Neural cell (in vitro differentiated cells): ENCODE measurements around the gene DUOX1. TPM values are rescaled to one million over a fixed set of nuclear protein-coding genes. Genes with fewer than 3 reads are reported as not detected.
A peak's percentile ranks its signal among the peaks of the same experiment; 100 is the strongest.

Source experiments
- H2AFZ ChIP-seq: fragments of 200-600, 300-800 bp; sonication (generic), shearing (Covaris generic); 2 replicates; pipeline ENCODE4 v1.6.0; 2014; ENCODE audit warnings: low read depth, mild to moderate bottlenecking, antibody characterized with exemption, low read length, moderate library complexity
- H3F3A ChIP-seq: fragments of 200-600 bp; shearing (Covaris generic); 2 replicates; pipeline ENCODE4 v1.6.1; 2016; ENCODE audit warnings: mild to moderate bottlenecking, moderate library complexity, mixed read lengths, antibody characterized with exemption, low read length; ENCODE audit not compliant: insufficient read depth, poor library complexity, severe bottlenecking
- H3K27ac ChIP-seq: fragments of 200-600, 300-800 bp; sonication (generic), shearing (Covaris generic); 2 replicates; pipeline ENCODE4 v1.5.1; 2014; ENCODE audit warnings: mild to moderate bottlenecking, low read length, moderate library complexity
- H3K27me3 ChIP-seq: fragments of 300-800, 200-600 bp; sonication (generic), shearing (Covaris generic); 2 replicates; pipeline ENCODE4 v1.6.0; 2014; ENCODE audit warnings: mild to moderate bottlenecking, low read depth, low read length, moderate library complexity; ENCODE audit not compliant: insufficient read depth
- H3K36me3 ChIP-seq: fragments of 300-800, 200-600 bp; sonication (generic), shearing (Covaris generic); 2 replicates; pipeline ENCODE4 v1.5.1; 2014; ENCODE audit warnings: mild to moderate bottlenecking, antibody characterized with exemption, low read length, moderate library complexity; ENCODE audit not compliant: insufficient read depth
- H3K4me2 ChIP-seq: fragments of 300-800, 200-600 bp; sonication (generic), shearing (Covaris generic); 2 replicates; pipeline ENCODE4 v1.6.0; 2014; ENCODE audit warnings: mild to moderate bottlenecking, low read length
- H3K4me3 ChIP-seq: fragments of 300-800, 200-600 bp; sonication (generic), shearing (Covaris generic); 2 replicates; pipeline ENCODE4 v1.5.1; 2014; ENCODE audit warnings: mild to moderate bottlenecking, low read length, moderate library complexity
- H3K79me2 ChIP-seq: fragments of 200-600 bp; shearing (Covaris generic); replicated peaks from 2 replicates; pipeline ENCODE4 v1.6.0; 2014; ENCODE audit warnings: mild to moderate bottlenecking, low read length, moderate library complexity; ENCODE audit not compliant: insufficient read depth
- H3K9ac ChIP-seq: fragments of 300-800, 200-600 bp; sonication (generic), shearing (Covaris generic); 2 replicates; pipeline ENCODE4 v1.6.1; 2016; ENCODE audit warnings: mild to moderate bottlenecking, low read length, mixed read lengths
- H3K9me2 ChIP-seq: fragments of 200-600 bp; shearing (Covaris generic); 2 replicates; pipeline ENCODE4 v1.6.1; 2016; ENCODE audit warnings: mild to moderate bottlenecking, low read length, mixed read lengths; ENCODE audit not compliant: insufficient read depth
- H3K9me3 ChIP-seq: fragments of 200-600, 300-800 bp; sonication (generic), shearing (Covaris generic); 2 replicates; pipeline ENCODE4 v1.6.1; 2016; ENCODE audit warnings: mild to moderate bottlenecking, mixed run types, low read length, moderate library complexity, mixed read lengths
- H4K20me1 ChIP-seq: fragments of 200-600 bp; shearing (Covaris generic); 2 replicates; pipeline ENCODE4 v1.6.1; 2016; ENCODE audit warnings: mild to moderate bottlenecking, mixed run types; ENCODE audit not compliant: insufficient read depth
- CTCF ChIP-seq: fragments of 450-650 bp; IDR thresholded peaks from 2 replicates; pipeline ENCODE4 v1.5.1; 2014; ENCODE audit warnings: antibody characterized with exemption, mild to moderate bottlenecking, moderate library complexity; ENCODE audit not compliant: poor library complexity, severe bottlenecking
- EP300 ChIP-seq: fragments of 450-650 bp; conservative IDR thresholded peaks from 2 replicates; pipeline ENCODE4 v1.6.1; 2014; ENCODE audit warnings: antibody characterized with exemption, mild to moderate bottlenecking, moderate library complexity; ENCODE audit not compliant: poor library complexity, severe bottlenecking
- EZH2 ChIP-seq: fragments of 200-600, 300-800 bp; shearing (Covaris generic), sonication (generic); IDR thresholded peaks from 2 replicates; pipeline ENCODE4 v1.6.1; 2014; ENCODE audit warnings: antibody characterized with exemption, low read length, borderline replicate concordance, mild to moderate bottlenecking; ENCODE audit not compliant: insufficient read depth, poor library complexity, severe bottlenecking
- MXI1 ChIP-seq: fragments of 450-650 bp; conservative IDR thresholded peaks from 2 replicates; pipeline ENCODE4 v1.6.1; 2014; ENCODE audit warnings: antibody characterized with exemption, mild to moderate bottlenecking; ENCODE audit not compliant: poor library complexity, severe bottlenecking
- POLR2AphosphoS5 ChIP-seq: IDR thresholded peaks from 2 replicates; pipeline ENCODE4 v1.6.1; 2012
- REST ChIP-seq: IDR thresholded peaks from 2 replicates; pipeline ENCODE4 v1.6.1; 2012; ENCODE audit warnings: borderline replicate concordance
- SMC3 ChIP-seq: fragments of 450-650 bp; conservative IDR thresholded peaks from 2 replicates; pipeline ENCODE4 v1.6.1; 2014; ENCODE audit warnings: antibody characterized with exemption, mild to moderate bottlenecking, moderate library complexity; ENCODE audit not compliant: poor library complexity
- TAF1 ChIP-seq: IDR thresholded peaks from 2 replicates; pipeline ENCODE4 v1.6.1; 2012; ENCODE audit warnings: low read depth
- polyA plus RNA-seq: library from polyadenylated mRNA; depleted of rRNA; stranded (reverse); fragments of >200 nt; gene quantifications from 2 replicates; pipeline ENCODE4 v1.2.3, GENCODE V29; 2014

The DUOX1 gene
- polyA plus RNA-seq, 1 donor from 2014 or later: not detected

- Histone ChIP-seq H3K79me2 (peaks cover 65% of the 10 kb centered on the region), H3K36me3 (no peaks in the 10 kb centered on the region), H4K20me1 (no peaks in the 10 kb centered on the region), H3K9ac (peak overlapping the region; percentile 93), H3F3A (no peaks in the 10 kb centered on the region), H3K4me3 (peak overlapping the region; percentile 90), H3K27ac (peak overlapping the region; percentile 61), H3K9me2 (no peaks in the 10 kb centered on the region), H3K27me3 (no peaks in the 10 kb centered on the region), H3K9me3 (no peaks in the 10 kb centered on the region), H3K4me2 (peak overlapping the region; percentile 78), H2AFZ (no peak overlapping the region)
- TF ChIP-seq EZH2 (no peak), MXI1 (no peak), TAF1 (no peak), REST (peak; percentile 2), SMC3 (no peak), POLR2AphosphoS5 (no peak)
Observed at GRCh38 chr15:45185903-45186770, 56.3 kb downstream of the DUOX1 start.

- H3K27ac ChIP-seq: peak overlapping the region; percentile 61
- H3K9me2 ChIP-seq: no peaks in the 10 kb centered on the region
- peaks cover 56% of the 10 kb centered on the region for H3K79me2 ChIP-seq
- peak overlapping the region; percentile 93 for H3K9ac ChIP-seq
- H3K36me3 ChIP-seq: no peaks in the 10 kb centered on the region
- no peaks in the 10 kb centered on the region for H3F3A ChIP-seq
- peak; percentile 9 for TF ChIP-seq EP300
- no peak for TF ChIP-seq CTCF
- peak; percentile 9 for TF ChIP-seq REST
- H4K20me1 ChIP-seq: no peaks in the 10 kb centered on the region
- no peaks in the 10 kb centered on the region for H3K27me3 ChIP-seq
- H3K4me3 ChIP-seq: peak overlapping the region; percentile 90
- H3K9me3 ChIP-seq: no peaks in the 10 kb centered on the region
- H3K4me2 ChIP-seq: peak overlapping the region; percentile 78
- H2AFZ ChIP-seq: peak overlapping the region; percentile 61
Observed at GRCh38 chr15:45186771-45187577, 57.2 kb downstream of the DUOX1 start.
